Measurements from ENCODE around the gene ADARB2. TPM values are rescaled to one million over a fixed set of nuclear protein-coding genes. Genes with fewer than 3 reads are reported as not detected.

ADARB2 gene
- total and polyA plus RNA-seq, 10 of the 15 experiments (the other 5 are each of a cell fraction or from before 2014, with no cell fraction given): 0.02 to 4.1 (median 0.76) TPM

- intact Hi-C loops (cut with micrococcal nuclease; ENCODE audit: unreplicated experiment): no loop called here
Observed at GRCh38 chr10:1535301-1535965, 201.9 kb downstream of the ADARB2 start.

More at GRCh38 chr10:1535301-1535965, 201.9 kb downstream of the ADARB2 start:
- H2AFZ ChIP-seq (ENCODE audit: control insufficient read depth, low read depth, low read length): no peak overlapping the region
- no peak for FAIRE-seq
- no peak overlapping the region for H3K27ac ChIP-seq (ENCODE audit: control insufficient read depth, insufficient read depth)
- no peaks in the 10 kb centered on the region for H3K9me3 ChIP-seq (replicated peaks; ENCODE audit: control insufficient read depth, insufficient read depth, low read length)
- no peak overlapping the region for H3K4me2 ChIP-seq (ENCODE audit: control insufficient read depth, insufficient read depth)
- POLR2A ChIA-PET: no interaction called here
- ATAC-seq: no peak
- CTCF ChIA-PET: no interaction called here
- WGBS (ENCODE audit: insufficient coverage, insufficient replicate concordance, low lambda C conversion rate, missing lambda C conversion rate): 61% methylated on average over 24 of the region's 24 CpGs
- no peak for DNase-seq (ENCODE audit: low read depth, low spot score)
- H3K4me3 ChIP-seq: no peak overlapping the region
- RAD21 ChIA-PET (ENCODE audit: unreplicated experiment): no interaction called here
- in situ Hi-C loops (cut with MboI): no loop called here
- no peaks in the 10 kb centered on the region for H3K79me2 ChIP-seq (ENCODE audit: control insufficient read depth, insufficient read depth, low read length)
- TF ChIP-seq SMARCA5 (IDR thresholded peaks at IDR 0.05) (no peak), MYB (IDR thresholded peaks at IDR 0.05; ENCODE audit: borderline replicate concordance, low read depth, low read length) (no peak), KDM1A (IDR thresholded peaks at IDR 0.05; ENCODE audit: borderline replicate concordance) (no peak), HDAC2 (IDR thresholded peaks at IDR 0.05) (no peak), EZH2 (IDR thresholded peaks at IDR 0.05; ENCODE audit: borderline replicate concordance, control insufficient read depth, low read depth, low read length) (no peak), ZNF217 (IDR thresholded peaks at IDR 0.05) (no peak), RAD51 (IDR thresholded peaks at IDR 0.05) (no peak), NR2C2 (IDR thresholded peaks at IDR 0.05; ENCODE audit: borderline replicate concordance, control insufficient read depth, insufficient read length, low read depth) (no peak), POLR2A (IDR thresholded peaks at IDR 0.05; ENCODE audit: low read depth, low read length) (no peak), MYC (IDR thresholded peaks at IDR 0.05; ENCODE audit: insufficient read depth, insufficient read length, insufficient replicate concordance, low read length, severe bottlenecking) (no peak), SPI1 (IDR thresholded peaks at IDR 0.05; ENCODE audit: borderline replicate concordance, insufficient read depth, low read depth, low read length) (no peak), ZNF384 (IDR thresholded peaks at IDR 0.05; ENCODE audit: borderline replicate concordance, low read depth, low read length) (no peak), SIX5 (IDR thresholded peaks at IDR 0.05; ENCODE audit: low read depth, low read length, severe bottlenecking) (no peak), MLLT1 (IDR thresholded peaks at IDR 0.05) (no peak), RUNX3 (IDR thresholded peaks at IDR 0.05; ENCODE audit: low read length) (no peak), TCF12 (IDR thresholded peaks at IDR 0.05; ENCODE audit: low read depth, low read length) (no peak), BHLHE40 (IDR thresholded peaks at IDR 0.05; ENCODE audit: borderline replicate concordance in 1 of 2, low read depth in 2 of 2, low read length in 1 of 2) (no peak), PAX8 (IDR thresholded peaks at IDR 0.05) (no peak)
- H4K20me1 ChIP-seq (ENCODE audit: control insufficient read depth, insufficient read depth): no peaks in the 10 kb centered on the region
- H3K4me1 ChIP-seq (ENCODE audit: control insufficient read depth, insufficient read depth, low read length): no peaks in the 10 kb centered on the region
- H3K9ac ChIP-seq (ENCODE audit: control insufficient read depth, insufficient read depth, low read length): no peak overlapping the region
- H3K27me3 ChIP-seq (replicated peaks in 1 of 2; ENCODE audit: control insufficient read depth in 2 of 2, insufficient read depth in 2 of 2, low read length in 1 of 2): no peaks in the 10 kb centered on the region
- H3K36me3 ChIP-seq (ENCODE audit: control insufficient read depth in 2 of 2, insufficient read depth in 2 of 2, low read length in 1 of 2): no peaks in the 10 kb centered on the region; a peak in 1 of 4 replicates
- SMC1A ChIA-PET (ENCODE audit: uncharacterized antibody, unreplicated experiment): no interaction called here
- no TSS peak for BruUV-seq (replicated peaks)

Measured in GM12878 (cell line).